ENCODE results near the gene GPR139.

Gene GPR139

GRCh38 chr16:20107083-20107482 lies 33.4 kb upstream of the GPR139 start:
- TF ChIP-seq SIN3A (IDR thresholded peaks at IDR 0.05; ENCODE audit: borderline replicate concordance, insufficient read depth, low read length) = no peak
- TF ChIP-seq TAF1 (IDR thresholded peaks at IDR 0.05; ENCODE audit: borderline replicate concordance, insufficient read depth, low read length) = no peak
- TF ChIP-seq POLR2AphosphoS5 (IDR thresholded peaks at IDR 0.05; ENCODE audit: low read depth, low read length) = no peak
- TF ChIP-seq FOXP2 (optimal IDR thresholded peaks at IDR 0.05; ENCODE audit: borderline replicate concordance, extremely low read depth, extremely low read length, insufficient read depth) = no peak
- no peak for TF ChIP-seq REST (IDR thresholded peaks at IDR 0.05; ENCODE audit: insufficient read depth in 1 of 2, low read depth in 2 of 2, low read length in 2 of 2)

GRCh38 chr16:20104563-20105183 lies 31.0 kb upstream of the GPR139 start:
- TF ChIP-seq SIN3A (IDR thresholded peaks at IDR 0.05; ENCODE audit: borderline replicate concordance, insufficient read depth, low read length) (no peak), FOXP2 (optimal IDR thresholded peaks at IDR 0.05; ENCODE audit: borderline replicate concordance, extremely low read depth, extremely low read length, insufficient read depth) (no peak), TAF1 (IDR thresholded peaks at IDR 0.05; ENCODE audit: borderline replicate concordance, insufficient read depth, low read length) (no peak), REST (IDR thresholded peaks at IDR 0.05; ENCODE audit: insufficient read depth in 1 of 2, low read depth in 2 of 2, low read length in 2 of 2) (no peak), POLR2AphosphoS5 (IDR thresholded peaks at IDR 0.05; ENCODE audit: low read depth, low read length) (no peak)

GRCh38 chr16:20102521-20102920 lies 28.8 kb upstream of the GPR139 start:
- no peak for TF ChIP-seq POLR2AphosphoS5 (IDR thresholded peaks at IDR 0.05; ENCODE audit: low read depth, low read length)

- TF ChIP-seq TAF1 (IDR thresholded peaks at IDR 0.05; ENCODE audit: borderline replicate concordance, insufficient read depth, low read length) (no peak), FOXP2 (optimal IDR thresholded peaks at IDR 0.05; ENCODE audit: borderline replicate concordance, extremely low read depth, extremely low read length, insufficient read depth) (no peak), SIN3A (IDR thresholded peaks at IDR 0.05; ENCODE audit: borderline replicate concordance, insufficient read depth, low read length) (no peak), POLR2AphosphoS5 (IDR thresholded peaks at IDR 0.05; ENCODE audit: low read depth, low read length) (no peak), REST (IDR thresholded peaks at IDR 0.05; ENCODE audit: insufficient read depth in 1 of 2, low read depth in 2 of 2, low read length in 2 of 2) (no peak)
Observed at GRCh38 chr16:20102021-20102420, 28.3 kb upstream of the GPR139 start.

GRCh38 chr16:20099375-20099774 lies 25.7 kb upstream of the GPR139 start:
- TF ChIP-seq FOXP2 (optimal IDR thresholded peaks at IDR 0.05; ENCODE audit: borderline replicate concordance, extremely low read depth, extremely low read length, insufficient read depth) (no peak), POLR2AphosphoS5 (IDR thresholded peaks at IDR 0.05; ENCODE audit: low read depth, low read length) (no peak), SIN3A (IDR thresholded peaks at IDR 0.05; ENCODE audit: borderline replicate concordance, insufficient read depth, low read length) (no peak), REST (IDR thresholded peaks at IDR 0.05; ENCODE audit: insufficient read depth in 1 of 2, low read depth in 2 of 2, low read length in 2 of 2) (no peak), TAF1 (IDR thresholded peaks at IDR 0.05; ENCODE audit: borderline replicate concordance, insufficient read depth, low read length) (no peak)
